ENCODE data around the gene KCTD17.

Gene KCTD17

DNA sequence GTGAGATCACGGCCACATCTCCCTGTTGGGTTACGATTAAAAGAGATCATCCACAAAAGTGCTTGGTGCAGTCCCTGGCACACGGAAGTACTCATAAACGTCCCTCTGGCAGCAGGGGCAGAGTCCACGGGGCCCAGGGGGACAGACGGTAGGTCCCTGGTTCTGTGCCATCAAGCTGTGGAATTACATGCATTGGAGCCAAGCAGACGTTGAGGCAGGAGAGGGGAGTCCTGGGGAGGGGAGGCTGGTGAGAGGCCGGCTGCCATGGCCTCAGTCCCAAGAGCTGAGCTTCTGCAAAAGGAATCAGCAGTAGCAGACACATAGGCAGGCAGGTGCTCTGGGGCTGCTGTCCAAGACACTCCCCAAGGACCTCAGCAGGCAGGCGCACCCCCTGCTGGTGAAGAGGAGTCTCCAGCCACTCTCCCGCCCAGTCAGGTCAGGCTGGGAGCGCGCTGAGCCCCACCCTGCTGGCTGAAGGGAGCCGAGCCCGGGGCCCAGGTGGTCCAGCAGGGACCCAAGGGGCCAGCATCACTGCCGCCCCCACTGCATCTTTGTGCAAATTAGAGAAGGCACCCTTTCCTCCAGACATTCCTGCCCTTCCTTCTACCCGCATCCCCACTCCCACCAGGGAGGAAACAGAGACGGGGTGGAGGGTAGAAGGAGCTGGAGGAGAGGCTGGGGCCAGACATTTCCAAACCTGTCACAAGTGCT is 7.6 kb upstream of the KCTD17 start:
- peak; percentile 32 for DNase-seq

DNA sequence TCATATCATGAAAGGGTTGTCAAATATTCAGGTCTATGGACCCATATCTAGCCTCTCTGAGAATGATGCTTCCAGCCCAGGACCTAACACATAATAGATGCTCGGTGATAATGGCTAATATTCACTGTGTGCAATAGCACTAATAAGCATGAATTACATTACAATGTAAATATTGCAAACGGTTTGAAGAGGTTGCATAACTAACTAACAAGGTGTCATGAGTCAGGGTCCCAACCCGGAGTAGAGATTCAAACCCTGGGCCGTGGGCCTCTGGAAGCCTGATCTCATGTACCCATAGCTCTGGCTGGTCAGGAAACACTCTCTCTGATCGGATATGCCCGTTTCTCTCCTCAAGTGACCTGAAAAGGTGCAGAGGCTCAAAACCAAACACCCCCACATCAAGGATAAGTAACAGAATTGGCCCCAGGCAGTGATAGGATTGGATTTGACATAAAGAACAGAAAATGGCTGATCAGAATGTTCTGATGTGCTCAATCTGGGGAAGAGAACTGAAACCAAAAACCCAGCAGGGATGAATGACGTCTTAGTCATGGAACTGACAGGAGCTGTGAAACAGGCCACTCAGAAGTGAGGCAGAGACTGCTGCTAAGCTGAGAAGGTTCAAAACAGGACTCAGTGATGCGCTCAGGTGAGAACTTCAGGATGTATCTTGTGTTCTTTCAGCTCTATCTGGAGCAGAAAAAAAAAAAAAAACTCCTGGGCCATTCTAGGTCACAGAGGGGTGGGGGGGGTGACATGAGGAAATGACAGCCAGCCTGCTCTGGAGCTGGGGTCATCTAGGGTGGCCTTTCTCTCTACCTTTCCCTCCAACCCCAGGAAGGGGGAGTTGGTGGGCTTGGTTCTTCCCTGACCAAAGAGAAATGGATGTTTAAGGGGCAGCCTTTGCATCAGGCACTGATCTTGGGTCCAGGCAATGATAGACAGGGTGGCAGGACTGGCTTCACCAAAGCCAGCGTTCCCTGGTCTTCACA is 6.6 kb upstream of the KCTD17 start:
- DNase-seq = no peak

DNA sequence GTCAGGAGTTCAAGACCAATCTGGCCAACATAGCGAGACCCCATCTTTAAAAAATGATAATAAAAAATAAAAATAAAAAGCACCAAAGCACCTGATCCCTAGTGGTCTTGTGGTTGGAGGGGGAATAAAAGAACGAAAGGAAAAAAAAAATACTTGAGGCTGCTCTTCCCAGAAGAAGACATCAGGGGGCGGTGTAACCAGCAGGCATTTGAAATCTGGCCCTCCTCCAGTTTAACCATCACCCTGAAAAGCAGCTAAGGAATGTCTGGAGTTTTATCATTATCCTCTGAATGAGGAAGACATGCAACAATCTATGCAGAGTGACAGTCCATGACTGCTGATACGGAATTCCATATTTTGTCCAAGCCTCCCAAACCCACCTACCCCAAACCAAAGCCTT is 5.6 kb upstream of the KCTD17 start:
- DNase-seq = no peak

DNA sequence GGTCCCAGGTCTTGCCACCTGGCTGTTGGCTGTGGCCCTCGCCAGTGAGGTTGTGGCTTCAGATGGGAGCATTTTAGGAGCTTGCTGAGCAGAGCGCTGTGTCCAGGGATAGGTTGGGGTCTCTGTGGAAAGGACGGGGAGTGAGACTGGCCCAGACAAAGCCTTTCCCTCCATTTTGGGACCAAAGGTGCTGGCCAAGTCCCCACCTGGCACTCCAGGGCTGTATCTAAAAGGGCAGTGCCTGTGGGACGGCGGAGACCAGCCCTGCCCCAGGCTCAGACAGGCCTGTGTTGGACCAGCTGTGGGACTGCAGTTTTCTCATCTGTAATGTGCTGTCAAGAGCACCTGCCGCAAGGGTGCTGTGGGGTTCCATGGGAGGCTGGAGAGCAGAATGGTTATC is 5.0 kb upstream of the KCTD17 start:
- DNase-seq = no peak

DNA sequence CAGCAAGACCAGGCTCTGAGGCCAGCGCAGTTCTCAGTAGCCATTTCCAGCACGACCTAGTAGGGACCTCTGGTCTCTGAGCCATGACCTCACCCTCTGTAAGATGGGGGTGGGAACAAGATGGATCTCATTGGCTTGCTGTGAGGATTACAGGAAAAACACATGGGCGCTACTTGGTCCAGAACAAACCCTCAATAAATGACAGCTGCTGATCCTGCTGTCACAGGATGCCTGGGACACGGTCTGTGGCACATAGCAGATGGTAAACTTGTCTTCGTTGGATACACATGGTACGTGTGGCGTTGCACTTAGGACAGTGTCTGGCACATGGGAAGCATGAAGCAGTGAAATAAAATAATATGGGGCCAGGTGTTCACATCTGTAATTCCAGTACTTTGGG is 4.5 kb upstream of the KCTD17 start:
- DNase-seq = no peak

DNA sequence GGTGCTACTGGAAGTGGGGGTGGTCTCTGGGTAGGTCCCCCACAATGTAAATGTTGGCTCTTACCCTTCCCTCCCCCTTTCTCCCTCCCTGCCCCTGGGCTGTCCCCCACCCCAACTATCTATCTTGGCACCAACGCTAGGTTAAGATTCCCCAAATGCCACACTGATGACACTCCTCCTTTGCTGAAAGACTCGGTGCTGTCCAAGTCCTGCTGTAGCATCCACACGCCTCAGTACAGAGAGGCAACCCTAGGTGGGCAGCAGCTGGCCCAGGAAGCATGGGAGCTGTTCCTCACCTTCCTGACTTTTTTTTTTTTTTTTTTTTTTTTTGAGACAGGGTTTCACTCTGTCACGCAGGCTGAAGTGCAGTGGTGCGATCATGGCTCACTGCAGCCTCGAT is 3.4 kb upstream of the KCTD17 start:
- no peak for DNase-seq

DNA sequence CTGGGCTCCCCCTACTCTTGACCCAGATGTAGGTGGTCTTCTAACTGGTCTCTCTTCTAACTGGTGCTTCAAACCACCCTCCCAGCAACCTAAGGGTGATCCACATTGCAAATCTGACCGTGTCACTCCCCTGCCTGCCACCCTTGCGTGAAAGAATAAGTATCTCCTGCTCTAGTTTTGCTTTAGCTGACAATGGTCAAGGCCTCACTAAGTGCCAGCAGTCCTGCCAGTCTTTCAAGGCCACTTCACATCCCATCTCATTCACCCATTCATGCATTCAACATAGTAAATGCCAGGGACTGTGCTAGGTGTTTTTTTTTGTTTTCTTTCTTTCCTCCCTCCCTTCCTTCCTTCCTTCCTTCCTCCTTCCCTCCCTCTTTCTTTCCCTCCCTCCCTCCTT is 2.3 kb upstream of the KCTD17 start:
- no peak for DNase-seq

DNA sequence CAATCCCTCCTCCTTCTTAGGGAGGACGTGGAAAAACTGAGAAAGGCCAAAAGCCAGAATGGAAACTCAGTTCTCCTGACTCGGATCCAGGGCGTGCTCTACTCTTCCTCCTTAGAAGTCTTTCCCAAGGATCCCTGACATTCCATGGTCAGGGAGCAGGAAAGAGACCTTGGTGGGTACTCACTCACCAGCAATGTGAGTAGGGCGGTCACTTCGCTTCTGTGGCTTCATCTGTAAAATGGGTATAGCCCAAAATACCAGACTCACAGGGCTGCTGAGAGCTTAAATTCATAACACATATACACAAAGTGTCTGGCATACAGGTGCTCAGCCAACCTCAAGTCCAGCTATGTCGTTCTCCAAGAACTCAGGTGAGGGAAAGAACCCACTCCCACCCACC is 629 bp upstream of the KCTD17 start:
- no peak for DNase-seq

DNA sequence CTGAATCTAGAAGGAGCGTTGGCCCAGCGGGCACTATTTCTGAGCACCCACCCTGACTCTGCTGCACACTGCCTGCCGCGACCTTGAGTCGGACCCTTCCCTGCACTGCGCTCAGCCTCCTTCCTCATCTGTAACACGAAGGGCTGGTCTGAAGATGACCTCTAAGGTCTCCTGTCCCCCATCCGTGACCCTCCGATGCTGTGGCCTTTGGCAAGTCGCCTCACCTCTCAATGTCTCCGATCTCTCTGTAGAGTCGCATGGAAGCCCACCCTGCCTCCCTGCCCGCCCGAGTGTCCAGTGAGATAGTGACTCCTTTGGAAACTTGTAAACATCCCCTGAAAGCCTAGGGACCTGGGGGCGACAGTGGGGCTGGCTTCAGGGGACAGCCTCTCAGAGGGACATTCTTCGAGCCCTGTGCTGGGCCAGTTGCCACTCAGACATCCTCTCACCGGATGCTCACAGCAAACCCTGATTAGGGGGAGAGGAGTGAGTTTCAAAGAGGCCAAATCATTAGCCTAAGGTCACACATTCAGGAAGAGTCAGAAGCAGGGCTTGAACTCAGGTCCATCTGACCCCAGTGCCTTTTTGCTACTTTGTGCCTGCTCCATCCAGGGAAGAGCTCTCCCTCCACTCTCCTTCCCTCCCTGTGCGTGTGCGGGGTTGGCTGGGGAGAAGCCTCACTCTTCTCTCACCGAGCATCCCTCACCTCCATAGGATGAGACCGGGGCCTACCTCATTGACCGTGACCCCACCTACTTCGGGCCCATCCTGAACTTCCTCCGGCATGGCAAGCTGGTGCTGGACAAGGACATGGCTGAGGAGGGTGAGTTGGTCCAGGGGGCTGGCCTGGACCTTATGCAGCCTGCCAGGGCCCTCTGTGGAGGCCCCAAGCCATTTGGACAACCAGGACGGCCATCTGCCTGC is 1.1 kb downstream of the KCTD17 start:
- DNase-seq = no peak

DNA sequence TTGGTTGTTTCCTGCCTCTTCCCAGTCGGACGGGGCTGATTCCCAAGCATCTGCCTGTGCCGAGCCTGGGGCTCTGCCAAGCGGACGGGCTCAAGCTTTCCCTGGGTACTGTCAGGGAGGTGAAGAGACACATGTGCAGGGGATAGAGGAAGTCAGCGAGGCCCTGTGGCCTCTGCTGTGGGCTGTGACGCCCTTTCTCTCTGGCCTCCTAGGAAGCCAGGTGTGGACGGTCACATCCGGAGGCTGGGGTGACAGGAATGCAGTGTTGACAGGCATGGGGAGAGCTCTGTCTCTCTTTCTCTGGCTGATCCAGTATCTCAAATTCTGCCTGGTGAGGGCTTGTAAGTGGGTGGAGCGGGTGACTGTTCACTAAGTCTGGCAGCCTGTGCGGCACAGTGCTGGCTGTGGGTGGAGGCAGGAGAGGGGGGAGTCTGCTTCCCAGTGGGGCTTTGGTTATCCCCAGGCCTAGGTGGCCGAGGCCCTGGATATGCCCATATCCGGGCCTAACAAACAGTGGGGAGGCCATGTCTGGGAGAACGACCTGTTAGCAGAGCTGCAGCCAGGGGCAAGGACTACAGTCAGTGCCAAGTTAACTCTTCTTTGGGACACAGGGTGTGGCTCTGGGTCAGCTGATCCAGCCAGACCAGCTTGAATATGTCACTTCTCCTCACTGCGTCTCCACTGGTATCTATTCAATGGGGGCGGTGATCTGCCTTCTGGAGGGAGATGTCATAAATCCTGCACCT is 1.9 kb downstream of the KCTD17 start:
- no peak for DNase-seq

DNA sequence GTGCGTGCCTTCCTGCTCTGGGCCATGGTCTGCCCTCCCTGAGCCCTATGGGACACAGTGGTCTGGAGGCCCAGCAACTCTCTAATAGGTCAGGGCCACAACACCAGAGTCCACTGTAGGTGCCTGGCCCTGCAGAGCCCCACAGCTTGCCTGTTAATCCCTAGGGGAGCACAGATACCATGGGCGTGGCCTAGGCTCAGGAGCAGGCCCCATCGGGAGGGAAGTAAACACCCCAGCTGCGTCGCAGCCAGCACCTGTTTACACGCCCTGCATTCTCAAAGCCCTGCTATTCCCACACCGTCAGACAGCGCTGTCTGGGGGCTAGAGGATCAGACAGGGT is 2.5 kb downstream of the KCTD17 start:
- DNase-seq = no peak

DNA sequence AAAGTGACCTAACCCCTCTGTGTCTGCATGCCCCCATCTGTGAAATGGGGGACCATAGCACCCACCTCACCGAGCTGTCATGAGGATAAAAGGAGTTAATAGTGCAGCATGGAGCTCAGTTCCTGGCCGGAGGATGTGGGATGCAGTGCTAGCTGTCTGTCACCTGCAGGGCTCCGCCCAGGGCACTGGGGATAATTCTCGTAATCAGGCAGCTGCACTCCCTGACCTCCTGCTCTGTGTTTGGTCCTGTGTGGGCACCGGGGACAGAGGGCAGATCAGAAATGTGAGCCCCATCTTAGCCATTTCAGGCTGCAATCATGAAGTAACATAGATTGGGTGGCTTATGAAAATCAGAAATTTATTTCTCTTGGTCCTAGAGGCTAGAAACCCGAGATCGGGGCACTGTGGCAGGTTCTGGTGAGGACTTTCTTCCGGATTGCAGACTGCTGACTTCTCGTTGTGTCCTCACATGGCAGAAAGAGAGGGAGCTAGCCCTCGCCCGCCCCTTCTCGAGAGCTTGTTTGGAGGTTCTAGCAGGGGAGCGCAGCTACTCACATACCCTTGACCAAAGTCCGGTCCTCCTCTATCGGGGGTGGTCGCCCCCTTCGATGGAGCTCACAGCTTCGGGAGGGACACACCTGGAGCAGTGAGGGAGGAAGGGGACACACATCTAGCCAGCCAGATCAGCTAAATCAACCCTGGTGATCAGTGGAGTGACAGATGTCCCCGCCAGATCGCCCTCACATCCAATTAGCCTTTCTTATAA is 3.2 kb downstream of the KCTD17 start:
- DNase-seq = no peak

DNA sequence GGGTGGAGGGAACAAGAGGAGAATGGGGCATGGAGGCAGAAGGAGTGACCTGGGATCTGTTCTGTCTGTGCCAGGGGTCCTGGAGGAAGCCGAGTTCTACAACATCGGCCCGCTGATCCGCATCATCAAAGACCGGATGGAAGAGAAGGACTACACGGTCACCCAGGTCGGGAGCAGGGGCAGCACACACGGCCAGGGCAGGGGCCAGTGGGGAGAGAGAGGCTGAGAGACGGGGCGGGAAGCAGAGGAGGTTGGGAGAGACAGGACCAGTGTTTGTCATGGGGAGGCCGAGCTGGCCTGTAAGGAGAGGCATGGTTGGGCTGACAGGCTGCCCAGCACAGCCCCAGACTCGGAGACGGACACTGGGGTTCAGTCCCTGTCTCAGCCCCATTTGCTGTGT is 4.7 kb downstream of the KCTD17 start:
- DNase-seq = no peak

DNA sequence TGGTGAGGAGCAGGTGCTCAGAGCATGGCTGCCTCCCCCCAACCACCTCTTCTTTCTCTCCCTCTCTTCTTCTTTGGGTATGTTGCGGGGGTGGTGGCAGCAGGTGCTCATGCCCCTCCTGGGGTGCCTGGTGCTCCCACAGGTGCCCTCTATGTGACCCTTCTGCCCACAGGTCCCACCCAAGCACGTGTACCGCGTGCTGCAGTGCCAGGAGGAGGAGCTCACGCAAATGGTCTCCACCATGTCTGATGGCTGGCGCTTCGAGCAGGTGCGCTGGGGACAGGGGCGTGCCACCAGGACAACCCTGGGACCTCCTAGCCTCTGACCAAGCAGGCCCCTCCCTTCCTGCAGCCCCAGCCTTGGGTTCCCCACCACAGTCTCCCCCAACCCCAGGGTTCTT is 5.7 kb downstream of the KCTD17 start:
- DNase-seq = no peak

DNA sequence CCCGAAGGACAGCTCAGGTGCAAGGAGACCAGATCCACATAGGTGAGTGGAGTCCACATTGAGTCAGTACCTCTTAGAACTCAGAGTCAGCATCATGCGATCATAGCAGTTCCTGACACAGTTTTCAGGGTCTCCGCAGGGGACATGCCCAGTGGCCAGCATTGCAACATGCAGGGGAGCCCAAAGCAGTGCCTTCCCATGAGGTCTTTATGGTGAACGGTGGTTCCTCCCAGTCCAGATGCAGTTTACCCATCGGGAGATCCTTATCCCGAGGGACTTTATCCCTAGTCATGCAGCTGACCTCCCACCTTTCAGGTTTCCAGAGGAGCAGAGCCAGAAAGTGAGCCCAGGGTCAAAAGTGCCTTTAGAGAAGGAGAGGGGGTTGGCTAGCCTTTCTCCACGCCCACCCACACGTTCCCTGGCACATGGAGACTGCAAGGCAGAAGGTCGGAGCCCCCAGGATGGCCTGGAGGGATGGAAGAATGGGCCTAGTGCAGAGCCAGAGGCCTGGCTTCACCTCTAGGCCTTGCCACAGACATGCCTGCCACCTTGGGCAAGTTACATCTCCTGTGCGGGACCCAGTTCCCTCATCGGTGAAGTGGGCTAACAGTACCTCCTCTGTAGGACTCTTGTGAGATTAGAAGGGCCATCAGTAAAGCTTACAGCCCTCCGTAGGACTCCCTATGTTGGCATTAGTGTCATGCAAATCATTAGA is 6.4 kb downstream of the KCTD17 start:
- DNase-seq = no peak

DNA sequence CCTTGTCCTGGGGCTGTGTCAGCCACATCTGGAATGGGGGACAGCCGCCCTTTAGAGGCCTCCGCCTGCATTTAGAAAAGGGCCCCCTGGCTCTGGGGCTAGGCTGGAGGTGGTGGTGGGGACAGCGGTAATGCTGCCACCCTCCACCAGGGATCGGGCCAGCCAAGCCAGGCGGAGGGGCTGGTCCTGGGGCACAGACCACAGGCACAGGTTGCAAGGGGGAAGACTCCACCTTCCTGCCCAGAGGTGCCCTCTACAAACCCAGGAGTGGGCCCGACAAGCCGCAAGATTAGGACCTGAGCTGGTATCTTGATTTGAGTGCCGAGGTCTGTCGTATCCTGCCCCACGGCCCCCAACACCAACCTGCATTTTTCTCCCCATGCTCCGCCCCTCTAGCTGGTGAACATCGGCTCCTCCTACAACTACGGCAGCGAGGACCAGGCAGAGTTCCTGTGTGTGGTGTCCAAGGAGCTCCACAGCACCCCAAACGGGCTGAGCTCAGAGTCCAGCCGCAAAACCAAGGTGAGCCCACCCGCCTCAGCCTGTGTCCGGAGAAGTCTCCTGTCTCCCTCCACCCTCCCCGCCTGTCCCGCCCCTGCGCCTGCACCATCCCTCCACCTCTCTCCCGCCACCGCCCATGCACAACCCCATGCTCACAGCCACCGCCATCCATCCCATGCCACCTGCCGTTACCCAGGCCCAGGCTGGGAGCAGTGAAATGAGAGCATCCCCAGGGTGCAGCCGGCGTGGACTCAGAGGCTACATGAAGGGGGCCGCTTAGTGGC is 7.6 kb downstream of the KCTD17 start:
- no peak for DNase-seq

DNA sequence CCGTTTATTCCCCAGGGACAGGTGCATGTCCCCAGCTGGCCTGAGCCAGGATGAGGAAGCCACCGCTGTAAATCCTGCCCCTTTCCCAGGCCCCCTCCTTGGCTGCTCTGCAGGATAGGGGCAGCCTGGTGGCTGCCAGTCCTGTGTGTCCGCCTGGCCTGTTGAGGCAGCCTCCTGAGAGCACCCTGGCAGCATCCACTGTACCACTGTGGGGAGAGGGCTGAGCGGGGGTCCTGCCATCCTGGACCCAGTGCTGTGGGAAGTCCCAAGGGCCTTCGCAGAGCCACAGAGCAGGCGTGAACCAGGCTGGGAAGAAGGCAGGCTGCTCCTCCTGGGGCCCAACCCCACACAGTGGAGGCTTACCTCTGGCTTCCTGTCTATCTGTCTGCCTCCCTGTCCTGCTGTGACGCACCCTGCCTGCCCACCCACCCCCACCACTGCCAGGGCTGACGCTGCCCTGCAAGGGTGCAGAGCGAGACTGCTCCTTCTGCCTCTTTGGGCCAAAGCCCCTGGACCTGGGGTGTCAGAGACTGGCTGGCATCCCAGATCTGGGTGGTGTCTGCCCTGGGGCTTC is 8.4 kb downstream of the KCTD17 start:
- no peak for DNase-seq

DNA sequence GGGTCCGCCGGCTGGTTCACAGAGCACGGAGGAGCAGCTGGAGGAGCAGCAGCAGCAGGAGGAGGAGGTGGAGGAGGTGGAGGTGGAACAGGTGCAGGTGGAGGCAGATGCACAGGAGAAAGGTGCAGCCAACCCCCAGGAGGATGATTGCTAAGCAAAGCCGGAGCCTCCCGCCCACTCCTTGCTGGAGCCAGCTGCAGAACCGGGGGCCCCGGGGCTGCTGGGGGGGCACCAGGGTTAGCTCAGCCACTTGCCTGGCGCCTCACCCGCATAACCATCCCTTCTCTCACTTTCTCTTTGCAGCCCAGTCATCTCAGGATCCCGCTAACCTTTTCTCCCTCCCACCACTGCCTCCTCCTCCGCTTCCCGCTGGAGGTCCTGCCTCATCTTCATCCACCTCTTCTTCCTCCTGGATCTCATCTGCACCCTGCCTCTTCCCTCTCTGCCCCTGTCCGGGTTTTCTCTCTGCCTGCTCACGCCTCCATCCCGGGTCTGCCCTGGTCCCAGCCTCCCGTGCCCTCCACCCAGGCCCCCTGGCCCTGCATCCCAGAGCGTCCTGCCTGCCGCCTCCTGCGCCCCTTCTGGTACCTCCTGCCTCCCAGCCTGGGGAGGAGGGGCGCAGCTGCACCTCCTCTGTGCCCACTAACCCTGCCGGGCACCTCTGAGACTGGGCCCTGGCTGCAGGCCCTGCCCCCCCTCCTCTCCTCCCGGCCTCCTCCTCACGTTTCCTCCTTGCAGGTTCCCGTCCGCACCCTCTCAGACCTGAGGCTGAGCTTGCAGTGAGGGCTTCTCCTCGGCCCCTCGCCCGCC is 9.5 kb downstream of the KCTD17 start:
- DNase-seq = no peak

All from activated CD8-positive, alpha-beta memory T cell treated with anti-CD3 and anti-CD28 coated beads, Interleukin-2, amount 50 U/mL, for 4 hours (primary cell).